CD4-positive, alpha-beta T cell treated with Interleukin-2 at 100 ng/mL for 4 hours (primary cell): Measurements from ENCODE around the gene PCDHGB6.
A peak's percentile ranks its signal among the peaks of the same experiment; 100 is the strongest.
"Not testable (repeated sequence)": the region's sequence is repeated elsewhere in the genome, so short reads cannot be mapped to it uniquely, and the experiment has no call there.

Experiments used
- DNase-seq: peaks from one replicate; pipeline ENCODE4 v3.0.0-alpha.2; 2020; ENCODE audit warnings: low spot score

PCDHGB6 gene

DNA sequence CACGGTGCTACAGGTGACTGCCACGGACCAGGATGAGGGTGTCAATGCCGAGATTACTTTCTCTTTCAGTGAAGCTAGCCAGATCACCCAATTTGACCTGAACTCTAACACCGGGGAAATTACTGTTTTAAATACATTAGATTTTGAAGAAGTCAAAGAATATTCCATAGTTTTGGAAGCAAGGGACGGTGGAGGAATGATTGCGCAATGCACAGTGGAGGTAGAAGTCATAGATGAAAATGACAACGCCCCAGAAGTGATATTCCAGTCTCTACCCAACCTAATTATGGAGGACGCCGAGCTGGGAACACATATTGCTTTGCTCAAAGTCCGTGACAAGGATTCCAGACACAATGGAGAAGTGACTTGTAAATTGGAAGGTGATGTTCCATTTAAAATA lies 19.2 kb upstream of the PCDHGB6 start:
- DNase-seq, result no peak

DNA sequence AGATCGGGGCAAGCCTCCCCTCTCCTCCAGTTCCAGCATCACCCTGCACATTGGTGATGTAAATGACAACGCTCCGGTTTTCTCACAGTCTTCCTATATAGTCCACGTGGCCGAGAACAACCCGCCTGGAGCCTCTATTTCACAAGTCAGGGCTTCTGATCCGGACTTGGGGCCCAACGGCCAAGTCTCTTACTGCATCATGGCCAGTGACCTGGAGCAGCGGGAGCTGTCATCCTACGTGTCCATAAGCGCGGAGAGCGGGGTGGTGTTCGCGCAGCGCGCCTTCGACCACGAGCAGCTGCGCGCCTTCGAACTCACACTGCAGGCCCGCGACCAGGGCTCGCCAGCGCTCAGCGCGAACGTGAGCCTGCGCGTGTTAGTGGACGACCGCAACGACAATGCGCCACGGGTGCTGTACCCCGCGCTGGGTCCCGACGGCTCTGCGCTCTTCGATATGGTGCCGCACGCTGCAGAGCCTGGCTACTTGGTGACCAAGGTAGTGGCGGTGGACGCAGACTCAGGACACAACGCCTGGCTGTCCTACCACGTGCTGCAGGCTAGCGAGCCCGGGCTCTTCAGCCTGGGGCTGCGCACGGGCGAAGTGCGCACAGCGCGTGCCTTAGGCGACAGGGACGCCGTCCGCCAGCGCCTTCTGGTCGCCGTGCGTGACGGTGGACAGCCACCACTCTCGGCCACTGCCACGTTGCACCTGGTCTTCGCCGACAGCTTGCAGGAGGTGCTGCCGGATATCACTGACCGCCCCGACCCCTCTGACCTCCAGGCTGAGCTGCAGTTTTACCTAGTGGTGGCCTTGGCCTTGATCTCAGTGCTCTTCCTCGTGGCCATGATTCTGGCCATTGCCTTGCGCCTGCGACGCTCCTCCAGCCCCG lies 18.4 kb upstream of the PCDHGB6 start:
- no peak for DNase-seq

DNA sequence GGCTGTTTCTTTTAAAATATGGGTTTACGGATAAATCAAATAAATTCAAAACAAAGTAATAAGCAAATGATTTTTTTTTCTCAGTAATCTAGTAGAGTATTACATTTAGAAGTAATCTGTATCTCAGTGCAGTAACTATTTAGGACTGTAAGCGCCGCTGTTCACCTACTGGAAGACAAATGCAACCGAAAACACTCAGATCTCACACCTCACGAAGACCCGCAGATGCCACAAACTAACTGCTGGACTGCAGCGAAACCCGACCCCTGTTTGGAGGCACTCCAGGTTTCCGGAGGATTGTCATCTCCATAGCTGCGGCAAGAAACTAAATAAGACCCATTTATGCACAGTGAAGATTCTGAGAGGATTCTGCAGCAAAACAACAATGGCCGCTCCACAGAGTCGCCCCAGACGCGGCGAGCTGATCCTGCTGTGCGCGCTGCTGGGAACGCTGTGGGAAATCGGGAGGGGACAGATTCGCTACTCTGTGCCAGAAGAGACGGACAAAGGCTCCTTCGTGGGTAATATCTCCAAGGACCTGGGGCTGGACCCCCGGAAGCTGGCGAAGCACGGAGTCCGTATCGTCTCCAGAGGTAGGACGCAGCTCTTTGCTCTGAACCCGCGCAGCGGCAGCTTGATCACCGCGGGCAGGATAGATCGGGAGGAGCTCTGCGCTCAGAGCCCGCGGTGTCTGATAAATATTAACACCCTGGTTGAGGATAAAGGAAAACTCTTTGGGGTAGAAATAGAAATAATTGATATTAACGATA lies 15.2 kb upstream of the PCDHGB6 start, which contains the start of gene PCDHGA8:
TSS of gene PCDHGA8 (plus strand) at position 205 of the 770 bp plus-strand sequence. CDS start at position 386, 181 bp downstream.
- no peak for DNase-seq

DNA sequence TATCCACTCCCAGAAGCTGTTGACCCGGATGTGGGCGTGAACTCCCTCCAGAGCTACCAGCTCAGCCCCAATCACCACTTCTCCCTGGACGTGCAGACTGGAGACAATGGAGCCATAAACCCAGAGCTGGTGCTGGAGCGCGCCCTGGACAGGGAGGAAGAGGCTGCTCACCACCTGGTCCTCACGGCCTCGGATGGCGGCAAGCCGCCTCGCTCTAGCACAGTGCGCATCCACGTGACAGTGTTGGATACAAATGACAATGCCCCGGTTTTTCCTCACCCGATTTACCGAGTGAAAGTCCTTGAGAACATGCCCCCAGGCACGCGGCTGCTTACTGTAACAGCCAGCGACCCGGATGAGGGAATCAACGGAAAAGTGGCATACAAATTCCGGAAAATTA lies 14.6 kb upstream of the PCDHGB6 start:
- DNase-seq, result no peak

DNA sequence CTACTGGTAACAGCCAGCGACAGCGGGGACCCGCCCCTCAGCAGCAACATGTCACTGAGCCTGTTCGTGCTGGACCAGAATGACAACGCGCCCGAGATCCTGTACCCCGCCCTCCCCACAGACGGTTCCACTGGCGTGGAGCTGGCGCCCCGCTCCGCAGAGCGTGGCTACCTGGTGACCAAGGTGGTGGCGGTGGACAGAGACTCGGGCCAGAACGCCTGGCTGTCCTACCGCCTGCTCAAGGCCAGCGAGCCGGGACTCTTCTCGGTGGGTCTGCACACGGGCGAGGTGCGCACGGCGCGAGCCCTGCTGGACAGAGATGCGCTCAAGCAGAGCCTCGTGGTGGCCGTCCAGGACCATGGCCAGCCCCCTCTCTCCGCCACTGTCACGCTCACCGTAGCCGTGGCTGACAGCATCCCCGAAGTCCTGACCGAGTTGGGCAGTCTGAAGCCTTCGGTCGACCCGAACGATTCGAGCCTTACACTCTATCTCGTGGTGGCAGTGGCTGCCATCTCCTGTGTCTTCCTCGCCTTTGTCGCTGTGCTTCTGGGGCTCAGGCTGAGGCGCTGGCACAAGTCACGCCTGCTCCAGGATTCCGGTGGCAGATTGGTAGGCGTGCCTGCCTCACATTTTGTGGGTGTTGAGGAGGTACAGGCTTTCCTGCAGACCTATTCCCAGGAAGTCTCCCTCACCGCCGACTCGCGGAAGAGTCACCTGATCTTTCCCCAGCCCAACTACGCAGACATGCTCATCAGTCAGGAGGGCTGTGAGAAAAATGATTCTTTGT lies 13.2 kb upstream of the PCDHGB6 start:
- DNase-seq, result not testable (repeated sequence)

DNA sequence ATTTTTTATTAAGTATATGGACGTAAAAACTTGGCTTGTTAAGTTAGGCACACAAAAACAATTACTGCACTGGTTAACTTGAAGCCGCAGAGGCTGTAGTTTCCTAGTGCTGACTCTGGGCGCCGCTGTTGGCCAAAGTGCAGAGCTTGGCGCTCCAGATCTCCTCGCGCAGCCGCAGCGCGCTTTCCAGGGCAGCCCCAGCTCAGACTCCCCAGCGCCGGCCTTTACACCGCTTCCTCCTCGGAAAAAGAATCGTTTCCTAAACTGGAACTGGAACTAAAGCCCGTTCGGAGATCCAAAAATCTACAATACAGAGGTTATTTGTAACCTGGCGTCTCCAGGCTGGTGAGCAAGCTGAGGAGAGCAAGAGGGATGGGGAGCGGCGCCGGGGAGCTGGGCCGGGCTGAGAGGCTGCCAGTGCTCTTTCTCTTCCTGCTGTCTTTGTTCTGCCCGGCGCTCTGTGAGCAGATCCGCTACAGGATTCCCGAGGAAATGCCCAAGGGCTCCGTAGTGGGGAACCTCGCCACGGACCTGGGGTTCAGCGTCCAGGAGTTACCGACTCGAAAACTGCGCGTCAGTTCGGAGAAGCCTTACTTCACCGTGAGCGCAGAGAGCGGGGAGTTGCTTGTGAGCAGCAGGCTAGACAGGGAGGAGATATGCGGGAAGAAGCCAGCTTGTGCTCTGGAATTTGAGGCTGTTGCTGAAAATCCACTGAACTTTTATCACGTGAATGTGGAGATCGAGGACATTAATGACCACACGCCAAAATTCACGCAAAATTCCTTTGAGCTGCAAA lies 9.9 kb upstream of the PCDHGB6 start, which contains the start of gene PCDHGB5:
TSS of gene PCDHGB5 (plus strand) at position 192 of the 796 bp plus-strand sequence. CDS start at position 373, 181 bp downstream.
- DNase-seq, result peak; percentile 35

DNA sequence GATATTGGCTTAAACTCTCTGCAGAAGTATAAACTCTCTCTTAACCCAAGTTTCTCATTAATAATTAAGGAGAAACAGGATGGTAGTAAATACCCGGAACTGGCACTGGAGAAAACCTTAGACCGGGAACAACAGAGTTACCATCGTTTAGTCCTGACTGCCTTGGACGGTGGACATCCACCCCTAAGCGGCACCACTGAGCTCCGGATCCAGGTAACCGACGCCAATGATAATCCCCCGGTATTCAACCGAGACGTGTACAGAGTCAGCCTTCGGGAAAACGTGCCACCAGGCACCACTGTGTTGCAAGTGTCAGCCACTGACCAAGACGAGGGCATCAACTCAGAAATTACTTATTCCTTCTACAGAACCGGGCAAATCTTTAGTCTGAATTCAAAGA lies 9.2 kb upstream of the PCDHGB6 start:
- no peak for DNase-seq

DNA sequence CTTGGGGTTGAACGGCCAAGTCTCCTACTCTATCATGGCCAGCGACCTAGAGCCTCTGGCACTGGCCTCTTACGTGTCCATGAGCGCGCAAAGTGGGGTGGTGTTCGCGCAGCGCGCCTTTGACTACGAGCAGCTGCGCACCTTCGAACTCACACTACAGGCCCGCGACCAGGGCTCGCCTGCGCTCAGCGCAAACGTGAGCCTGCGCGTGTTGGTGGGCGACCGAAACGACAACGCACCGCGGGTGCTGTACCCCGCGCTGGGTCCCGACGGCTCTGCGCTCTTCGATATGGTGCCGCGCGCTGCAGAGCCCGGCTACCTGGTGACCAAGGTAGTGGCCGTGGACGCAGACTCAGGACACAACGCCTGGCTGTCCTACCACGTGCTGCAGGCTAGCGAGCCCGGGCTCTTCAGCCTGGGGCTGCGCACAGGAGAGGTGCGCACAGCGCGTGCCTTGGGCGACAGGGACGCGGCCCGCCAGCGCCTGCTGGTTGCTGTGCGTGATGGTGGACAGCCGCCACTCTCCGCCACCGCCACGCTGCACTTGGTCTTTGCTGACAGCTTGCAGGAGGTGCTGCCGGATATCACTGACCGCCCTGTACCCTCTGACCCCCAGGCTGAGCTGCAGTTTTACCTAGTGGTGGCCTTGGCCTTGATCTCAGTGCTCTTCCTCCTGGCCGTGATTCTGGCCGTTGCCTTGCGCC lies 8.1 kb upstream of the PCDHGB6 start:
- DNase-seq, result no peak

DNA sequence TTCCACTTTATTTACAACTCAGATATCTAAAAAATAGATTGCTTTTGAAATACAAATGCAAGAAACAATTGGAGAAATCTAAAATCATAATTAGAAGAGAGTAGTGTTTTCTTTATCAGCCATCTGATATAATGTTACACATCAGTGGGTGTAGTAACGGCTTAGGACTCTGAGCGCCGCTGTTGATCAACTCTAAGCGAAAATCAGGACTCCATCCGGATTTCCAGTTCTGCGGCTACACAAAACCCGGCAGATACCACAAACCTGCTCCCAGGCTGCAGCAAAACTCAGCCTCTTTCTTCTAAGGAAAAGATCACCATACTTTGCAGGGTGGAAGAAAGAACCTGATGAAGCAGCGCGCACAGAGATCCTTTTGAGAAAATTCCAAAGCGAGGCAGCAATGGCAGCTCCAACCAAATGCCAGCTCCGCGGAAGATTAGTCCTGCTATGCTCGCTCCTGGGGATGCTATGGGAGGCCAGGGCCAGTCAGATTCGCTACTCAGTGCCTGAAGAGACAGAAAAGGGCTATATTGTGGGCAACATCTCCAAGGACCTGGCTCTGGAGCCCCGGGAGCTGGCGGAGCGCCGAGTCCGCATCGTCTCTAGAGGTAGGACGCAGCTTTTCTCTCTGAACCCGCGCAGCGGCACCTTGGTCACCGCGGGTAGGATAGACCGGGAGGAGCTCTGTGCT lies 5.1 kb upstream of the PCDHGB6 start, which contains the start of gene PCDHGA9:
TSS of gene PCDHGA9 (plus strand) at position 226 of the 691 bp plus-strand sequence. CDS start at position 401, 175 bp downstream.
- DNase-seq, result no peak

DNA sequence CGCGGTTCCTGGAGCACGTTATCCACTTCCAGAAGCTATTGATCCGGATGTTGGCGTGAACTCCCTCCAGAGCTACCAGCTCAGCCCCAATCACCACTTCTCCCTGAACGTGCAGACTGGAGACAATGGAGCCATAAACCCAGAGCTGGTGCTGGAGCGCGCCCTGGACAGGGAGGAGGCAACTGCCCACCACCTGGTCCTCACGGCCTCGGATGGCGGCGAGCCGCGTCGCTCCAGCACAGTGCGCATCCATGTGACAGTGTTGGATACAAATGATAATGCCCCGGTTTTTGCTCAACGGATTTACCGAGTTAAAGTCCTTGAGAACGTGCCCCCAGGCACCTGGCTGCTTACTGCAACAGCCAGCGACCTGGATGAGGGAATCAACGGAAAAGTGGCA lies 4.4 kb upstream of the PCDHGB6 start:
- no peak for DNase-seq

DNA sequence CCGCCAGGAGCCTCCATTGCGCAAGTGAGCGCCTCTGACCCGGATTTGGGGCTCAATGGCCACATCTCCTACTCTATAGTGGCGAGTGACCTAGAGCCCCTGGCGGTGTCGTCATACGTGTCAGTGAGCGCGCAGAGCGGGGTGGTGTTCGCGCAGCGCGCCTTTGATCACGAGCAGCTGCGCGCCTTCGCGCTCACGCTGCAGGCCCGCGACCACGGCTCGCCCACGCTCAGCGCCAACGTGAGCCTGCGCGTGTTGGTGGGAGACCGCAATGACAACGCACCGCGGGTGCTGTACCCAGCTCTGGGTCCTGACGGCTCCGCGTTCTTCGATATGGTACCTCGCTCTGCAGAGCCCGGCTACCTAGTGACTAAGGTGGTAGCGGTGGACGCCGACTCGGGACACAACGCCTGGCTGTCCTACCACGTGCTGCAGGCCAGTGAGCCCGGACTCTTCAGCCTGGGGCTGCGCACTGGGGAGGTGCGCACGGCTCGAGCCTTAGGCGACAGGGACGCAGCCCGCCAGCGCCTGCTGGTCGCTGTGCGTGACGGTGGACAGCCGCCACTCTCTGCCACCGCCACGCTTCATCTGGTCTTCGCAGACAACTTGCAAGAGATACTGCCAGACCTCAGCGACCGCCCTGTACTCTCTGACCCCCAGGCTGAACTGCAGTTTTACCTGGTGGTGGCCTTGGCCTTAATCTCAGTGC lies 1.9 kb downstream of the PCDHGB6 start:
- no peak for DNase-seq

DNA sequence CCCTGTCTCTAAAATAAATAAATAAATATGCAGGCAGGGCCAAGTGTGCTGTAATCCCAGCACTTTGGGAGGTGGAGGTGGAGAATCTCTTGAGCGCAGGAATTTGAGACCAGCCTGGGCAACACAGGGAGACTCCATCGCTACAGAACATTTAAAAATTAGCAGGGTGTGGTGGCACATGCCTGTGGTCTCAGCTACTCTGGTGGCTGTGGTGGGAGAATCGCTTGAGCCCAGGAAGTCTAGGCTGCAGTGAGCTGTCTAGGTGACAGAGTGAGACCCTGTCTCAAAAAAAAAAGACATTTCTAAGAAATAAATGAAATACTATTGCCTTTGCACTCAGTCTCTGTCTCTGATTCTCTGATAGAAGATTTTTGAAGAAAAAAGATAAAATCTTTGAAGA lies 3.8 kb downstream of the PCDHGB6 start:
- DNase-seq, result peak; percentile 24

DNA sequence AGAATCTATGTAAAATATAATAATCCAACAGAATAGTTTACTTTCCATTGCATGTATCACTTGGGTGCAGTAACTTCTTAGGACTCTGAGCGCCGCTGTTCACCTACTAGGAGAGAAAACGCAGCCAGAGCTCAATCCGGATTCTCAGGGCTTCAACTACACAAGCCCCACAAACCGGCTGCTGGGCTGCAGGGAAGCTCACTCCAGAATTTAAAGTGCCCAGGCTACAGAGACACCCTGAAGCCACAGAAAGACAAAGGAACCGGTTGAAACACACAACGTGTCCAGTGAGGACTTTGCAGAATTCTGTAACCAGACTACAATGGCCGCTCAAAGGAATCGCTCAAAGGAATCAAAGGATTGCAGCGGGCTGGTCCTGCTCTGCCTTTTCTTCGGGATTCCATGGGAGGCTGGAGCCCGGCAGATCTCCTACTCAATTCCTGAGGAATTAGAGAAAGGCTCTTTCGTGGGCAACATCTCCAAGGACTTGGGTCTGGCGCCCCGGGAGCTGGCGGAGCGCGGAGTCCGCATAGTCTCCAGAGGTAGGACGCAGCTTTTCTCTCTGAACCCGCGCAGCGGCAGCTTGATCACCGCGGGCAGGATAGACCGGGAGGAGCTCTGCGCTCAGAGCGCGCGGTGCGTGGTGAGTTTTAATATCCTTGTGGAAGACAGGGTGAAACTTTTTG lies 5.2 kb downstream of the PCDHGB6 start, which contains the start of gene PCDHGA10:
TSS of gene PCDHGA10 (plus strand) at position 134 of the 686 bp plus-strand sequence. CDS start at position 323, 189 bp downstream.
- peak; percentile 59 for DNase-seq

DNA sequence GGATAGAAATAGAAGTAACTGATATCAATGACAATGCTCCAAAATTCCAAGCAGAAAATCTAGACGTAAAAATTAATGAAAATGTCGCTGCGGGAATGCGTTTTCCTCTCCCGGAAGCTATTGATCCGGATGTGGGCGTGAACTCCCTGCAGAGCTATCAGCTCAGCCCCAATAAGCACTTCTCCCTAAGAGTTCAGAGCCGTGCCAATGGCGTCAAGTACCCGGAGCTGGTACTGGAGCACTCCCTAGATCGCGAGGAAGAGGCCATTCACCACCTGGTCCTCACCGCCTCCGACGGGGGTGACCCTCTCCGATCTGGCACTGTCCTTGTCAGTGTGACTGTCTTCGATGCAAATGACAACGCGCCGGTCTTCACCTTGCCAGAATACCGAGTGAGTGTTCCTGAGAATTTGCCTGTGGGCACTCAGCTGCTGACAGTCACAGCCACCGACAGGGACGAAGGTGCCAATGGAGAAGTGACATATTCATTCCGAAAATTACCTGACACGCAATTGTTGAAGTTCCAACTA lies 5.8 kb downstream of the PCDHGB6 start:
- no peak for DNase-seq

DNA sequence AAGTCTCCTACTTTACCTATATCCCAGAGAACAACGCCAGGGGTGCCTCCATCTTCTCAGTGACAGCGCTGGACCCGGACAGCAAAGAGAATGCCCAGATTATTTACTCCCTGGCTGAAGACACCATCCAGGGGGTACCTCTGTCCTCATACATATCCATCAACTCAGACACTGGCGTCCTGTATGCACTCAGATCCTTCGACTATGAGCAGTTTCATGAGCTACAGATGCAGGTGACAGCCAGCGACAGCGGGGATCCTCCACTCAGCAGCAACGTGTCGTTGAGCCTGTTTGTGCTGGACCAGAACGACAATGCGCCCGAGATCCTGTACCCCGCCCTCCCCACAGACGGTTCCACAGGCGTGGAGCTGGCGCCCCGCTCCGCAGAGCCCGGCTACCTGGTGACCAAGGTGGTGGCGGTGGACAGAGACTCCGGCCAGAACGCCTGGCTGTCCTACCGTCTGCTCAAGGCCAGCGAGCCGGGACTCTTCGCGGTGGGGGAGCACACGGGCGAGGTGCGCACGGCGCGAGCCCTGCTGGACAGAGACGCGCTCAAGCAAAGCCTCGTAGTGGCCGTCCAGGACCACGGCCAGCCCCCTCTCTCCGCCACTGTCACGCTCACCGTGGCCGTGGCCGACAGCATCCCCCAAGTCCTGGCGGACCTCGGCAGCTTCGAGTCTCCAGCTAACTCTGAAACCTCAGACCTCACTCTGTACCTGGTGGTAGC lies 6.9 kb downstream of the PCDHGB6 start:
- not testable (repeated sequence) for DNase-seq

DNA sequence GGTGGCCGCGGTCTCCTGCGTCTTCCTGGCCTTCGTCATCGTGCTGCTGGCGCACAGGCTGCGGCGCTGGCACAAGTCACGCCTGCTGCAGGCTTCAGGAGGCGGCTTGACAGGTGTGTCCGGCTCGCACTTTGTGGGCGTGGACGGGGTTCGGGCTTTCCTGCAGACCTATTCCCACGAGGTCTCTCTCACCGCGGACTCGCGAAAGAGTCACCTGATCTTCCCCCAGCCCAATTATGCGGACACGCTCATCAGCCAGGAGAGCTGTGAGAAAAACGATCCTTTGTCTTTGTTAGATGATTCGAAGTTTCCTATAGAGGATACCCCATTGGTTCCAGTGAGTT lies 7.4 kb downstream of the PCDHGB6 start:
- not testable (repeated sequence) for DNase-seq

DNA sequence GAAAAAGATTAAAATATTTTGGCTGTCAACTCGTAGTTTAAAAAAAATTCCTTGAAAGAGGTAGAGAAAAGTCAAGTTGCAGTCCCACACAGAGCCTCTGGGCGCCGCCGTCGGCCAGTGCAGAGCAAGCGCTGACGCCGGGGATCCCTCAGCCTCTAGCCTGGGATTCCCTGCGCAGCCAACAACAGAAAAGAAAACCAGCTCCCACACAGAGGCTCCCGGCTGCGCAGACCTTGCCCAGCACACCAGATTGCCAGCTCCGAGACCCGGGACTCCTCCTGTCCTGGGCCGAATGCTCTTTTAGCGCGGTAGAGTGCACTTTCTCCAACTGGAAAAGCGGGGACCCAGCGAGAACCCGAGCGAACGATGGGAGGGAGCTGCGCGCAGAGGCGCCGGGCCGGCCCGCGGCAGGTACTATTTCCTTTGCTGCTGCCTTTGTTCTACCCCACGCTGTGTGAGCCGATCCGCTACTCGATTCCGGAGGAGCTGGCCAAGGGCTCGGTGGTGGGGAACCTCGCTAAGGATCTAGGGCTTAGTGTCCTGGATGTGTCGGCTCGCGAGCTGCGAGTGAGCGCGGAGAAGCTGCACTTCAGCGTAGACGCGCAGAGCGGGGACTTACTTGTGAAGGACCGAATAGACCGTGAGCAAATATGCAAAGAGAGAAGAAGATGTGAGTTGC lies 9.8 kb downstream of the PCDHGB6 start, which contains the start of gene PCDHGB7:
TSS of gene PCDHGB7 (plus strand) at position 184 of the 679 bp plus-strand sequence. CDS start at position 367, 183 bp downstream.
- DNase-seq, result peak; percentile 33
